Fibroblast of lung (primary cell): Measurements from ENCODE around the gene OSBP2. TPM values are rescaled to one million over a fixed set of nuclear protein-coding genes. Genes with fewer than 3 reads are reported as not detected.

Experiments
- DNase-seq, 2 donors: peaks; one replicate each; pipeline versions ENCODE4 v3.0.0 to v3.0.0-alpha.2; 2010; ENCODE audit warnings: low read depth in 2 of 2
- H2AFZ ChIP-seq: 2 replicates; pipeline ENCODE4 v1.5.1; 2012; ENCODE audit warnings: low read length, control low read depth, inconsistent platforms
- H3K27ac ChIP-seq: 2 replicates; pipeline ENCODE4 v1.5.1; 2011; ENCODE audit warnings: low read length, control low read depth; ENCODE audit not compliant: insufficient read depth
- H3K27me3 ChIP-seq: 2 replicates; pipeline ENCODE4 v1.5.1; 2011; ENCODE audit warnings: mild to moderate bottlenecking, low read length; ENCODE audit not compliant: control insufficient read depth, insufficient read depth
- H3K36me3 ChIP-seq: 2 replicates; pipeline ENCODE4 v1.5.1; 2011; ENCODE audit warnings: low read length; ENCODE audit not compliant: control insufficient read depth, insufficient read depth
- H3K4me1 ChIP-seq: 2 replicates; pipeline ENCODE4 v1.5.1; 2011; ENCODE audit warnings: low read length; ENCODE audit not compliant: control insufficient read depth, insufficient read depth; ENCODE audit errors: extremely low read depth
- H3K4me2 ChIP-seq: 2 replicates; pipeline ENCODE4 v1.5.1; 2011; ENCODE audit warnings: low read length, control low read depth; ENCODE audit not compliant: insufficient read depth; ENCODE audit errors: extremely low read depth
- H3K4me3 ChIP-seq, 4 experiments: fragments of 200-600 bp in 1 of 4; sonication (generic) in 1 of 4; replicated peaks in 1 of 4; 2 replicates each; pipeline ENCODE4 v1.5.1; 2011 to 2016; ENCODE audit warnings: low read length in 4 of 4, low read depth in 3 of 4, mild to moderate bottlenecking in 3 of 4, control low read depth in 2 of 4, inconsistent platforms in 1 of 4, mixed read lengths in 1 of 4; ENCODE audit not compliant: insufficient read depth in 1 of 4; ENCODE audit errors: control extremely low read depth in 1 of 4
- H3K79me2 ChIP-seq: 2 replicates; pipeline ENCODE4 v1.5.1; 2012; ENCODE audit warnings: mild to moderate bottlenecking, low read length, inconsistent platforms; ENCODE audit not compliant: control insufficient read depth, insufficient read depth
- H3K9ac ChIP-seq: 2 replicates; pipeline ENCODE4 v1.5.1; 2011; ENCODE audit warnings: mild to moderate bottlenecking, low read length, control low read depth; ENCODE audit not compliant: insufficient read depth
- H3K9me3 ChIP-seq: 2 replicates; pipeline ENCODE4 v1.5.1; 2012; ENCODE audit warnings: low read depth, low read length; ENCODE audit not compliant: control insufficient read depth, insufficient read depth
- H4K20me1 ChIP-seq: 2 replicates; pipeline ENCODE4 v1.5.1; 2011; ENCODE audit warnings: low read length; ENCODE audit not compliant: control insufficient read depth, insufficient read depth; ENCODE audit errors: extremely low read depth
- EZH2 ChIP-seq: IDR thresholded peaks from 2 replicates; pipeline ENCODE4 v1.5.1; 2012; ENCODE audit warnings: low read length, control low read depth, mild to moderate bottlenecking; ENCODE audit errors: missing control alignments
- polyA plus RNA-seq, 2 donors: library from polyadenylated mRNA; depleted of rRNA in 1 of 2; stranded (reverse) in 1 of 2; unstranded in 1 of 2; fragments of >200 nt; gene quantifications; 2 replicates each; pipeline ENCODE4 v1.2.1, GENCODE V29; 2011 to 2012; ENCODE audit warnings: missing spikeins in 1 of 2
- total RNA-seq: library from RNA; depleted of rRNA; stranded (reverse); fragments of >200 nt; gene quantifications from 2 replicates; pipeline ENCODE4 v1.2.1, GENCODE V29; 2014
- TF ChIP-seq, protein P1 (sequence below), 2 donors: IDR thresholded peaks in 1 of 2; conservative IDR thresholded peaks in 1 of 2; 1 replicate in 1 of 2; 2 replicates in 1 of 2; pipeline ENCODE4 v1.5.1; 2011 to 2012; ENCODE audit warnings: low read length in 2 of 2, control low read depth in 1 of 2, inconsistent platforms in 1 of 2, low read depth in 1 of 2, mild to moderate bottlenecking in 1 of 2

OSBP2 gene
- total and polyA plus RNA-seq, 2 donors (not counting 1 experiment from before 2014, with no cell fraction given): 0.40 to 3.8 TPM

DNA sequence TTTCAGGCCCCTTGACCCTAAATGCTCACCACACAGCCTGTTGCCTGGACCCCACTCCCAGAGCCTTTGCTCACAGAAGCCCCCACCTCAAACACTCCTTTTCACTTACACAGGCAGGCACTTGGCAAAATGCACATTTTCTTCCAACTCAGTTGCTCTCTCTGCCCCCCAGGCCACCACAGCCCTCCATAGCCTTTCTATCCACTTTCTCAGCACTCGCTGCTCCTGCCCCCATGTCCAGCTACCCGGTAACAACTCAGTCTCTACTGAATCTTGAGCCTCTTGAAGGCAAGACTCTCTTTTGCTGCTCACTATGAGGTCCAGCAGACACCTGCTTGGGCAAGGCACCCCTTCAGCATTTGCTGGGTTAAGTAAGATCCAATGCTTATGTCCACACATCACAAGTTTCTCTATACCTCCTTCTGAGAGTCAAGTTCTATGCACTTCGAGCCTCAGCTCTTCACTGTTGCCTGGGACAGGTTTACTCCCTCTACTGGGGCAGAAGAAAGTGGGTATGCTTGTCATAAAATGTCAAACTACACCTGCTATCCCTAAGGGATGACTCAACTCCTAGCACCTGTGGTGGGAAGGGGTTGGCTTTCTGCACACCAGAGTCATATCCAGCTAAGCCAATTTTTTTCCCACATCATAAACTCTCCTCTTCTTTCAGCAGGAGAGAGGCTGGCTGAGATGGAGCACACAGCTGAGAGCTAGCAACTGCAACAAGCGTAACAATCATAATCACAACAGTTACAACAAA lies 237.0 kb downstream of the OSBP2 start:
- H3K36me3 ChIP-seq: peaks cover 33% of the 10 kb centered on the region
- TF ChIP-seq EZH2: no peak
- TF ChIP-seq, protein P1, sequence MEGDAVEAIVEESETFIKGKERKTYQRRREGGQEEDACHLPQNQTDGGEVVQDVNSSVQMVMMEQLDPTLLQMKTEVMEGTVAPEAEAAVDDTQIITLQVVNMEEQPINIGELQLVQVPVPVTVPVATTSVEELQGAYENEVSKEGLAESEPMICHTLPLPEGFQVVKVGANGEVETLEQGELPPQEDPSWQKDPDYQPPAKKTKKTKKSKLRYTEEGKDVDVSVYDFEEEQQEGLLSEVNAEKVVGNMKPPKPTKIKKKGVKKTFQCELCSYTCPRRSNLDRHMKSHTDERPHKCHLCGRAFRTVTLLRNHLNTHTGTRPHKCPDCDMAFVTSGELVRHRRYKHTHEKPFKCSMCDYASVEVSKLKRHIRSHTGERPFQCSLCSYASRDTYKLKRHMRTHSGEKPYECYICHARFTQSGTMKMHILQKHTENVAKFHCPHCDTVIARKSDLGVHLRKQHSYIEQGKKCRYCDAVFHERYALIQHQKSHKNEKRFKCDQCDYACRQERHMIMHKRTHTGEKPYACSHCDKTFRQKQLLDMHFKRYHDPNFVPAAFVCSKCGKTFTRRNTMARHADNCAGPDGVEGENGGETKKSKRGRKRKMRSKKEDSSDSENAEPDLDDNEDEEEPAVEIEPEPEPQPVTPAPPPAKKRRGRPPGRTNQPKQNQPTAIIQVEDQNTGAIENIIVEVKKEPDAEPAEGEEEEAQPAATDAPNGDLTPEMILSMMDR (conservative IDR thresholded peaks at IDR 0.05 in 1 of 2, IDR thresholded peaks at IDR 0.05 in 1 of 2; ENCODE audit: low read depth in 1 of 2, low read length in 2 of 2): no peak
- no peaks in the 10 kb centered on the region for H3K27me3 ChIP-seq
- H2AFZ ChIP-seq: no peak overlapping the region
- DNase-seq: no peak
- no peaks in the 10 kb centered on the region for H3K79me2 ChIP-seq
- no peak overlapping the region for H3K27ac ChIP-seq
- H3K9ac ChIP-seq: no peak overlapping the region
- no peak overlapping the region for H3K4me3 ChIP-seq
- H3K4me2 ChIP-seq: no peak overlapping the region
- H4K20me1 ChIP-seq: no peaks in the 10 kb centered on the region
- no peaks in the 10 kb centered on the region for H3K4me1 ChIP-seq
- no peaks in the 10 kb centered on the region for H3K9me3 ChIP-seq

DNA sequence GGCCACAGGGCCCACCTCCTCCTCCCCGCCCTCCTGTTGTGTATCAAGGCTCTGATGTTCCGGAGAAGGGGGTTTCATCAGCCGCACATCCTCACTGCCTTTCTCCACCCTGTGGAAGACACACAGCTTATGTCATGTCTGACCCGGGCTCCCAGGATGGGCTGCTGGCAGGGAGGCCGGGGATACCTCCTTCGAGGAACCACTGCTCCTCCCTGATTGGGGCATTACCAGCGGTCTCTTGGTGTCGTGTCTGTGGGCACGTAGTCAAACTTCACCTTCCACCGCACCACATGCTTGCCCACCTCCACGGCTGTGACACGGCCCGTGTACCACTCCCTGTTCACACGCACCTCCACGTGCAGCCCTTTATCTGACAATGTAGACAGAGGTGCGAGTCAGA lies 238.0 kb downstream of the OSBP2 start:
- no peak for DNase-seq
- H4K20me1 ChIP-seq: no peaks in the 10 kb centered on the region
- no peak overlapping the region for H3K4me3 ChIP-seq
- H3K9ac ChIP-seq: no peak overlapping the region
- no peak overlapping the region for H2AFZ ChIP-seq
- H3K4me1 ChIP-seq: no peaks in the 10 kb centered on the region
- H3K79me2 ChIP-seq: no peaks in the 10 kb centered on the region
- H3K36me3 ChIP-seq: peaks cover 36% of the 10 kb centered on the region
- no peak overlapping the region for H3K4me2 ChIP-seq
- H3K27me3 ChIP-seq: no peaks in the 10 kb centered on the region
- H3K27ac ChIP-seq: no peak overlapping the region
- no peaks in the 10 kb centered on the region for H3K9me3 ChIP-seq
- TF ChIP-seq EZH2: no peak
- TF ChIP-seq, protein P1 (conservative IDR thresholded peaks at IDR 0.05 in 1 of 2, IDR thresholded peaks at IDR 0.05 in 1 of 2; ENCODE audit: low read depth in 1 of 2, low read length in 2 of 2): no peak

DNA sequence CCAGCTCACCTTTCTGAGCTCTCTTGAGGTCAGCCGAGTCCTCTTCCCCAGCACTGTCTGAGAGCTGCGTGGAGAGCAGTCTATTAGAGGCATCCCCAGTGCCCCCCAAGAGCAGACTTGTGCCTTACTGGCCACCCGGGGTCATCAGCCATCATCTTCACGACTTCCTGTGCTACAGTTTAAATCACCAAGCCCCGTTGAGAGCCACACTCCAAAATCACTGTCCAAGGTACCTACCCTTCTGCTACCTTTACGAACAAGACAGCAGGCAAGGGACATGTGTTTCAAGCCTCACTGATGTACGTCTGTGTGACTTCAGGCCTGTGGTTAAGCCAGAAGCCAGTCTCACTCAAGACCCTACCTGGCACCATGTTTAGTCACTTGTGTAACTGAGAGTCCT lies 238.8 kb downstream of the OSBP2 start:
- Histone ChIP-seq H3K9ac (no peak overlapping the region), H3K4me1 (no peaks in the 10 kb centered on the region), H3K27me3 (no peaks in the 10 kb centered on the region), H3K79me2 (no peaks in the 10 kb centered on the region), H4K20me1 (no peaks in the 10 kb centered on the region), H3K4me3 (no peak overlapping the region), H3K27ac (no peak overlapping the region), H3K4me2 (no peak overlapping the region), H2AFZ (no peak overlapping the region), H3K9me3 (no peaks in the 10 kb centered on the region), H3K36me3 (peaks cover 37% of the 10 kb centered on the region)
- no peak for DNase-seq
- TF ChIP-seq, protein P1 (conservative IDR thresholded peaks at IDR 0.05 in 1 of 2, IDR thresholded peaks at IDR 0.05 in 1 of 2; ENCODE audit: low read depth in 1 of 2, low read length in 2 of 2): no peak
- TF ChIP-seq EZH2: no peak
